ENCODE measurements around the gene DLG1.

The DLG1 gene

DNA sequence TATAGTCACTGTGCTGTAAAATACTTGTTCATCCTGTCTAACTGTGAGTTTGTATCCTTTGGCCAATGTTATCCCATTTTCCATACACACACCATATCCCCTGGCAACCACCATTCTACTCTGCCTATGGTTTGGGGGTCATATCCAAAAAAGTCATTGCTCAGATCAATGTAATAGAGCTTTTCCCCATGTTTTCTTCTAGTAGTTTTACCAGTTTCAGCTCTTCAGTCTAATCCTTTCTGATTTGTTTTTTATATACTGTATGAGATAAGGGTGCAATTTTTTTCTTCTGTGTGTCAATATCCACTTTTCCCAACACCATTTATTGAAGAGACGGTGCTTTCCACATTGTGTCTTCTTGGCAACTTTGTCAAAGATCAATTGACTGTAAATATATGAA lies 14.0 kb upstream of the DLG1 start:
- no peak for DNase-seq

DNA sequence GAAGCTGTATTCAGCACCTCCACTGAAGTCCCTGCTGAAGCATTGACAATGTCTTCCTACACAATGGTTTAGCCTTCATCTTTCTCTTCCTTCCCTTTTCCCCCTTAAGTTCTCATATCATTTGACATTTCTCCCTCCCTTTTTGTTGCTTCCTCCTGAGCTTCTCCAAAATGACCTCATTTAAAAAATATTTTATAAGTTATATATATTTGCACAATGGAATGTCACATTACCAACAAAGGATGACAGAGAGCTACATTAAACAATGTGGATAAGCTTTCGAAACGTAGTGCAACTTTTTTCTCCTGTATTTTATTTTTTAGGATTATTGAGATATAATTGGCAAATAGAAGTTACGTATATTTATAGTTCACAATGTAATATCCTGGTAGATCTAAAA lies 13.2 kb upstream of the DLG1 start:
- no peak for DNase-seq

DNA sequence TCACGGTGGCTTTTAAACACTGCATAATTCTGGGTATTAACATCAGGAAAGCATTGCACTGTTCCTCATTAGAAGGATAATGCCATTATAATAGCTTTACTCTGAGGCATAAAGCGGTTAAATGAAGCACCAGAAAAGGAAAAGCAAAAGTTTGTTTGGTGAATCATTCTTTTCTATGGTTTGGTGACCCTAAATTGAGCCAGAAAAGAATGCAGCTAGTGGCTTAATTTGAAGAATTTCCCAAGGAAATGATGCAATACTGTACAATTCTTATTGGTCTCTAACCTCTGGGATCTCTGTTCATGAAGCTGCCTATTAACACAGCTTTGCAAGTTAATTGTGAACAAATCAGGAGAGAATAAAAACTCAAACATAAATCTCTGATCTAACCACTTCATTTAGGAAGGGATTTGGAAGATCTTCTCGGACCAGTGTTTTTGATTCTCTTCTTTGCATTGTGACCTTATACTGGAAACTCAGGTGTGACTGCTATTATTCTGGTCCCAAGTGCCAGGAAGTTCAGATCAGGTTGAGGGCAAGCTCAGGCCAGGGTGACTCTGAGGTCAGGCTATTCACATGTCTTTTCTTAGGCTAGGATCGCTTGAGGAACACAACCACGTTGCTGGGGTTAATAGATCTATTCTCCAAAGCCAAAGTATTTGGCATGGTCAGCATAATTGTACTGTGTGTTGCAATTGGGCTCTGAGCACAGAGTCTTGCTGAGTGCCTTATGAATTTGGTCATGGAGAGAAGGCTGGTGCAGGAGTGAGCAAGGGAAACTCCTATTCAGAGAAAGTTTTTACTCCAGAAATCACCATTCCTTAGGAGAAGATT lies 11.3 kb upstream of the DLG1 start:
- DNase-seq = no peak

DNA sequence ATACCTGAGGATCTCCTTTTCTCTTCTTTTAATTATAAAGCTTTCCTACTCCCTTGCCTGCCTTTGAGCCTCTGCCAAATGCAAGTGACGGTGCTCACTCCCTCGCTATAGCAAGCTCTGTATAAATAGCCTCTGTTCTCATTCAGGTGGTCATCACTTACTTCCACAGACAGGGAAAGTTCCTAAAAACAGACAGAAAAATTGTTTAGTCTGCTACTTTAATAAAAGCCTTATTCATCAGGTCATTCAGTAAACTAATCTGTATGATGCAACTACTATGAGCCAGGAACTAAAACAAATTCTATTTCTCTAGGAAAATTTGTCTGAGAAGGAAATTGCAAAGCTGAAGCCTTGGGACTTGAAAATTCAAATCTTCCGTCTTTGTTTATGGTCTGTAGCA lies 10.2 kb upstream of the DLG1 start:
- DNase-seq = no peak

DNA sequence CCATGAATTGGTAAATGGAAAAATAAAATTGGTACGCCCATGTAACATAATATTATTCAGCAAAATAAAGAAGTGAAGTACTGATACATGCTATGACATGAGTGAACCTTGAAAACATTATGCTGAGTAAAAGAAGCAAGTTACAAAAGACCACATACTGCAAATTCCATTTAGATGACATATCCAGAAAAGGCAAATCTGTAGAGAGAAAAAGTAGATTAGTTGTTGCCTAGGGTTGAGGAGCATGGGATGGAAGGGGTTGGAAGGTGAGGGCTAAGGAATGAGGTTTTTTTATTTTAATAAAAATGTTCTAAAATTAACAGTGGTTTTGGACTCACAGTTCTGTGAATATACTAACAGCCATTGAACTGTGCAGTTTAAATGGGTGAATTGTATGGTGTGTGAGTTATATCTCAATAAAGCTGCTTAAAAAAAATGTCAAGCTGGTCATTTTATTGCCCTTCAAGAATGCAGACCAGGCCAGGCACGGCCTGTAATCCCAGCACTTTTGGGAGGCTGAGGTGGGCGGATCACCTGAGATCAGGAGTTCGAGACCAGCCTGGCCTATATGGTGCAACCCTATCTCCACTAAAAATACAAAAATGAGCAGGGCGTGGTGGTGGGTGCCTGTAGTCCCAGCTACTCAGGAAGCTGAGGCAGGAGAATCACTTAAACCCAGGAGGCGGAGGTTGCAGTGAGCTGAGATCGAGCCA lies 8.1 kb upstream of the DLG1 start:
- no peak for DNase-seq

DNA sequence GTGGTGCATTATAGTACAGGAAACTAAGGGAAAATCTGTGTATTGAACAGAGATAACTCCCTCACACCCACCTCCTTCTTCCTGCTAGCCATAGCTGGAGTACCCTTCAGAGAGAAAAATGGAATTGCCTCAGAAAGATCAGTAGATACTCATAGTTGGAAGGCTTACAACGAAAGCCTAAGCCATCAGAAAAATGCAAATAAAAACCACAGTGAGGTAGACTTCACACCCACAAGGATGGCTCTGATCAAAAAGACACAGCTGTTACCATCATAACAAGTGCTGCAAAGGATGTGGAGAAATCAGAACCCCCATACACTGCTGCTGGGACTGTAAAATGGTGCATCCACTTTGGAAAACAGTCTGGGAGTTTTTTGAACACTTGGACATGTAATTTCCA lies 7.4 kb upstream of the DLG1 start:
- no peak for DNase-seq

DNA sequence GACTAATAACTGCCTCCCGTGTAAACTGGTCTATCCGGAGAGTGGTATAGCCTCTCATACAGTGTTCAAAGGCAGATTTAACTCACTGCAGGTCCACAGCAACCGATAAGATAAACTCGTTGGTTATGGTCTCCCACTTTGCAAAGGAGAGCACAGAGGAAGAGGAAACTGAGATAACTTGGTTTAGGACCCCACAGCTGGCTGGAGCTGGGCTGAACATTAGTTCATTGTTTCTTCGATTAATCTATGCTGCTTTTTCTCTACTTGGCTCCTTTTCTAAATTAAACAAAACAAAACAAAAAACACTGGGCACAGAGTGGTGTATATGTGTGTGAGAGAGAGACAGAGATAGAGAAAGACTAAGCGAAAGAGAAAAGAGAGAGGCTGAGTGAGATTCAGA lies 5.0 kb upstream of the DLG1 start:
- DNase-seq = no peak

DNA sequence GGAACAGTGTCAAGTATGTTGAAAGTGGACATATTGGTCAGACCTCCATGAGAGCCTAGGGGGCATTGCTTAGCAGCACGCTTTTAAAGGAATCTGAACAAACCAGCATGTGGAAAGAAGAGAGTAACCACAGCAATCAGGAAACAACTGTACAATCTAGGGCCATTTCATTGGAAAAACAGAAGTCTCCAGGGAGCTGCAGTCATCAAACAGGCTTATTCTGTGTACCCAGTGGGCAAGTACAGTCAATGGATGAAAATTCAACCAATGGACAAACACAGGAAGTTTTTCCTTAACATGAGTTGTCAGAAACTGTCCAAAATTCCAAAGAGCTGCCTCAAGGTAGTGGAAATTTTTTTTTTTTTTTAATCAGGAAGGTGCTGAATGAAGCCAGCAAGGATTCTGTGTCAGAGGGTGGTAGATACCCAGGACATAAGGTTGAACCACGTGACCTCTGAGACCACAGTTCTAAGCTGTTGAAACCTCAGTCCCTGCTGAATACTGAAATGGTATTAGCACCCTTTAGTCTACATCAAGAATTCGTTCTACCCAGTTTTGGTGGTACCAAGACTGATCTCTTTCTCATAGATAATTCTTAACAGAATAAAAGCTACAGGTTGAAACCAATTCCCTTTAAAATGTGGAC lies 4.4 kb upstream of the DLG1 start:
- no peak for DNase-seq

DNA sequence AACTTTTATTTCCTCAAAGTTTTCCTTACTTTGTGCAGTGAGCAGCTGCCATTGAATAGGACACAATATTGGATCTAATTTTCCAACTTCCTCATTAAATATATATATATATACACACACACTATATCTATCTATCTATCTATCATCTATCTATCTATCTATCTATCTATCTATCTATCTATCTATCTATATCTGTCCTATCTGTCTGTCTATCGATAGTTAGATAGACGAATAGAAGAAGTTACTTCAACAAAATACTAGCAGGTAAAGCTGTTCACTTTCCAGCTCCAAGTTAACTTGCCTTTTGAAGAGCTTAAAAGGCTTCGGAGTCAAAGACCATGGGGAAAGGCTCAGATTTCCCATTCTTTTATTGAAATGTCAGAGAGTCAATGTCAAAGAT lies 3.6 kb upstream of the DLG1 start:
- DNase-seq = no peak

DNA sequence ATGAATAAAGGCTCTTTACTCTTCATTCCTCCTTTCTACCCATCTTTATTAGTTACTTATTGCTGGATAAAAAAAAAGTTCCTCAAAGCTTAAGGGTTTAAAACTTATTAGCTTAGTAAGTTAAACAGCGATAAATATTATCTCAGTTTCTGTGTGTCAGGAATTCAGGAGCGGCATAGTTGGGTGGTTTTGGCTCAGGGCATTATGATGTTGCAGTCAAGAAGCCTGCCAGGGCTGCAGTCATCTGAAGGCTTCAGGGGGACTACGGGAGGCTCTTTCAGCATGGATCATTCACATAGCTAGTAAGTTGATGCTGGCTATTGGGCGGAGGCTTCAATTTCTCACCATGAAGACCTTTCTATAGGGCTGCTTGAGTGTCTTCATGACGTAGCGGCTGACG lies 1.9 kb upstream of the DLG1 start:
- no peak for DNase-seq

DNA sequence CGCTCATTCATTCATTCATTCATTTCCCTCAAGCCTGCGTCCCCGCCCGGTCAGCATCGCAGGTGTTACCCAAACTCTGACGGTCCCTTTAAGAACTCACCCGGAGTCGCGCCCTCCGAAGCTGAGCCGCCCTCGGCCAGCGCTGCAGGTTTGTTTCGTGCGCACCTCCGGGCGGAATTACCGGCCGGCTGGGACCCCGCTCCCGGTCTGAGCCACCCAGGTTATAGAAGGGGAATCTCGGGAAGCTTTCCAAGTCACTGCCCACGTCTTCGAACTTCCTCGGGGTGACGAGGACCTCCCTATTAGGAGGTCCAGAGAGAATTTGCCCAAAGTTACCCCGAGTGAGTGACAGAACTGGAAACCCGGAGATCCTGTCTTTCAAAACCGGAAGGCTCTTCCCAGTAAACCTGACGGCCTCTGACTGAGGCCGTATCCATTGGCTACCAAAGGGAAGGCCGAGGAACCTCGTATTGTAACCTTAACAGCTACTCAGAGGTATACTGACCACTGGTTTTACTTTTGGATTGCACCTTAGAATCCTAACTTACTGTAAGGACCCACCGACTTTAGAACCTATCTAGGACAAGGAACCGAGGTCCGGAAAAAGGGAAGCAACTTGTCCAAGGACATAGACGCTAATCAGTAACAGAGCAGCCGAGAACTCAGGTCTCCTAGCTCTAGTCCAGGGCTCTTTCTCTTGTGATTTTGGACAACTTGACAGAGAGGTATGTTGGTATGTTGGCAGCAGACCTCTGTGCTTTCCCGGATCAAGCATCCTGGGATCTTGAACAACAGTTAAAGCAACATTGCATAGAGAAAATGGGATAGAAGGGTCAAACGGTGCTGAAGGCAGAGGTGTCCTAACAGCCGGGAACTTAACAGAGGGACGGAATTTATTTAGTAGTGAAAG lies 788 bp upstream of the DLG1 start:
- peak; percentile 4 for DNase-seq

DNA sequence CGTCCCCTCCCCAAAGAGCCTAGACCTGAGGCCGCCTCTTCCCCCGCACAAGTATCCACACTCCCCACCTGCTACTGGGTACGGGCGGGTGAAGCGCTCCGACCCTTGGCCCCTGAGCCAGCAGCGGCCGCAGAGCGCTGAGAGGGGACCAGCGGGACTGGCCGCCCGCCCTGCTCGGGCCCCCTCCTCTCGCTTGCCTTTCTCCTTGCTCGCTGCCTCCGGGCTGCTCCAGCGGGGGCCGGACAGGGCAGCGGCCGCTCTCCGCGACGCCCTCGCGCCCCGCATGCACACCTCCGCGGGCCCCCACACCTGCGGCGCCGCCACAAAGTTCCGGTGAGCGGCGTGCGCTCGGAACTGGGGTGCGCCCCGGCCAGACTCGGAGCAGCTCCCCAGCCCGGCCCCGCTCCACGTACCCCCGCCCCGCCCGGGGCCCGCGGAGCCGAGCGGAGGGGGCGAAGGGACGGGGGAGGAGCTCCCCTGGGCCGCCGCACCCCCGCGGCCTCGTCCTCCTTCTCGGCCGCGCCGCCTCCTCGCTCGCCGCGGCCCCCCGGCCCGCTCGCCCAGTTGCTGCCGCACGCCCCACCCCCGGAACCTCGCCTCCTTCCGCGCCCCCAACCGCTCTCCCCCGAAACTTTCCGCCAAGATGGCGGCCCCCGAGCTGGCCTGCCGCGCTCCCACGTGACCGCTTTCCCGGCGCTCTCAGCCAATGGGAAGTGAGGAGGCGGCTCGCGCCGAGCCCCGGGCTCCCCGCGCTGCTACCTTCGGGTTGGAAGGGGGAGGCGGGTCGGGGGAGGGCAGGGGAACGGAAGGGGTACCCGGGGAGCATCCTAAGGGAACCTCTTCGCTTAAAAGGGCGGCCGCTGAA lies 704 bp downstream of the DLG1 start:
- peak; percentile 86 for DNase-seq

DNA sequence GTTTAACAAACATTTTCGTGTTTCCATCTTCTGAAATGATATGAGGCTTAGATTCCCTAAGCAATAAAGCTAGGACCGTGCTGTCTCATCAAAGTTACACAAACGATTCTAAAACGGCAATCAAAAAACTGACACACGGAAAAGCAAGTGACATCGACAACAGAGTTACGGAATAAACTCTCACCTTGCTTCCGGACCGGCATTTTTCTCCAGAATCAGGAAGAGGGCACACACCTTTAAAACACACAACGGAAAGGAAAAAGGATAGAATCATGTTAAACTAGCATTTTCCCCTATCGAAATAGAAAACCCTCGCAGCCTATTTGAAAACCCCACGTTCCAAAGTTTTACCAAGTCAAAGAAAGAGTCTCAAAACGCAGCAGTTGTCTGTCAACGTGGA lies 1.4 kb downstream of the DLG1 start:
- DNase-seq = peak; percentile 8

DNA sequence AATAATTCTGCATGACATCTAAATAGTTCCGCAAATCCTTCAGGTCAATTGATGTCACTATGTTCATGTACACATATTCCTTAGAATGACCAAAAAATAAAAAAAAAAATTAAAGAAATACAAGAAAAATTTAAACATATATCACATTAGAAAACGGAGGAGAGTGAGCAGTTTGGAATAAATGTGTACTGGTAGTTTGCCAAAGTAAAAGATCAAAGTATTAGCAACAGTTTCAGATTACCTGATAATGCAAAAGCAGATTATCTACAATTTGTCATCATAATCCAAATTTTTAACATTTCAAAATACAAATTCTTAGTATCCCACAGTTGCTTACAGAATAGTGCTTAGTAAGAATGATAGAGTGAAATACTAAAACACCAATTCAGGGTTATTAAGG lies 1.9 kb downstream of the DLG1 start:
- no peak for DNase-seq

DNA sequence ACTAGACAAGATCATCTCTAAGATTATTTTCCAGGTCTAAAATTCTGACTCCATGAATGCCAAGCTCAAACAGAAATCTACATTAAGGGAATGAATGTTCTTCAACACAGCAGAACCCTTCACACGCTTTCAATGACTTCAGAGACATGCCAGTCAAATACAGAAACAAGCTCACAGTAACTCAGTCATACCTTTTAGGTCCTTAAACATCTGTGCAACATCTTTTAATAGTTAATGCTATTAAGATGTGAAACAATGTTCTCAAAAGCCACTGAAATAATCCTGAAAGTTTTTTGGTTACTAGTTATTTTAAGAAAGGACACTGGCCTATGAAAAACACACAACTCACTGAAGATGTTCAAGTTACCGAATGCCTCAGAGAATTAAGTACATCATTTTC lies 2.5 kb downstream of the DLG1 start:
- no peak for DNase-seq

DNA sequence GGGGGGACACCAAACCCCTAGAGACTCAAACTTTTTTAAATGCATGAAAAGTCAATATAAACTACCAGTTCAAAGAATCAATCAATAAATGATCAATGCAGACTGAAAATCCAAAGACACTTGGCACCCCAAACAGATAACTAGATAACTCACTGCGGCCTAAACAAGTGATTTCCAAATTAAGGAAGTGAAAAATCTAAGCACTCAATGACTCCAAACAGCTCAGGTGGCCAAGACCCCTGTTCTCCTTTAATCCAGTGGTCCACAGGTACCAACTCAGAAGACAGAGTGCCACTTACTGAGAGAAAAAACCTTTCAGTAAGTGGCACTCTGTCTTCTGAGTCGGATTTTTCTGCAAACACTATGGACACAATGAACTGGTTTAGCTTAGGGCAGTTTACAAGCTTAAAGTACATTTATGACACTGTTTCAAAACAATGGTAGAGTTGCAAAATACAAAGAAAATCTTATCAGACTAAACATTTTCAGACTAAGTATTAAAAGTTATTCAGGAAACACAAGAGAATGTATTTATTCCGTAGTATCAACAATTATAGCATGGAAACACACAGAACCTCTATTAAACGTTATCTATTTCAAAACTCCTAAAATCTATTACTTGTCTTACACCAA lies 4.7 kb downstream of the DLG1 start:
- DNase-seq = no peak

DNA sequence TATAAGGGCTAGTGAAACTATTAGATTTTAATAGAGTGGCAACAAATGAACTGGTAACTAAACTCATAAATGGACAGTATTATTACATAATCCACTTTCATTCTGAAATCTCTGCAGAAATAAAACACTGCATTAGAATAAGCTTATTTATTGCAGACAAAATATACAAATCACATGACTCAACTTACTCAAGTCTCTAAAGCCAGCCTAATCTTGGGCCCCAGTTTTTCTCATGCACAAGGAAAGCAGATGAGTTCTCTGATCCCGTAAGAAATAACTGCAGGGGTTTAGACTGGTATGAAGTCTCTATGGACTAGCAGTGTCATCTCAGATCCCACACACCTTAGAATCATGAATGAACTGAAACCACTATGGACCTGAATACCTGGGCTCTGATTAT lies 5.8 kb downstream of the DLG1 start:
- no peak for DNase-seq

DNA sequence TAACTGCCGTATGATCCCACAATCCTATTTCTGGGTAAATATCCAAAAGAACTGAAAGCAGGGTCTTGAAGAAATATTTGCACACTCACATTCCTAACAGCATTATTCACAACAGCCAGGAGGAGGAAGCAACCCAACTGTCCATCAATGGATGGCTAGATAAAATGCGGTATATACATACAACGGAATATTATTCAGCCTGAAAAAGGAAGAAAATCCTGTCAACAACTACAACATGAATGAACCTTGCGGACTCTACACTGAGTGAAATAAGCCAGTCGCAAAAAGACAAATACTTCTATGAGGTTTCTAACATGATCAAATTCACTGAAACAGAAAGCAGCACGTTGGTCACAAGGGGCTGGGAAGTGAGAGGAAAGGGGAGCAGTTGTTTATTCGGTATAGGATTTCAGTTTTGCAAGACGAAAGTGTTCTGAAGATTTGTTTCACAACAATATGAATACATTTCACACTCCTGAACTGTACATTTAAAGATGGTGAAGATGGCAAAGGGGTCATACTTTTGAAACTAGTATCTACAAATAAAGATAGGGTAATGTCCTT lies 6.2 kb downstream of the DLG1 start:
- DNase-seq = no peak

DNA sequence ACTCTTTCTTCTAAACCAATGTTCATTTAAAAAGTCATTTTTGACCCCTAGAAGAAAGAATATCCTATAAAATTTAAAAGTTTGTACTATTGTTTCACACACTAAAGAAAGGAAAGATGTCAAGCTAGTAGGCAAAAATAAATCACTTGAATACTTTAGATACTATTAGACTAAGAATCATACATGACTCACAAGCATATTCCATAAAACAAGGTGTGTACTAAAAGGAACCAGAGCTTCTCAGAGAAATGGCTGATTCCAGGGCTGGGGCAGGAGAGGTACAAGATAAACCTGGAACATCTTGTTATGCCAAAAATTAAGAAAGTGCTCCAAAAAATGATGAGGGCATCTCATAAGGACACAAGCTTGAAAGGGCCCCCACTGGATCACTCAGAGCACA lies 8.7 kb downstream of the DLG1 start:
- DNase-seq = no peak

DNA sequence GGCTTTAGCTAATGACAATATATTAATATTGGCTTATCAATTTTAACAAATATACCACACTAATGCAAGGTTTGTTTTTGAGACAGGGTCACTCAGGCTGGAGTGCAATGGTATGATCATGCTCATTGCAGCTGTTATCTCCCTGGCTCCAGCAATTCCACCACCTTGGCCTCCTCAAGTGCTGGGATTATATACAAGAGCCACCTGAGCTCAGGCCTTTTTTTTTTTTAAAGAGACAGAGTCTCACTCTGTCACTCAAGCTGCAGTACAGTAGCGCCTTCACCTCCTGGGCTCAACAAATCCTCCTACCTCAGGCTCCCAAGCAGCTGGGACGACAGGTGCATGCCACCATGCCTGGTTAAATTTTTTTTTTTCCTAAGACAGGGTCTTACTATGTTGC lies 11.7 kb downstream of the DLG1 start:
- no peak for DNase-seq

DNA sequence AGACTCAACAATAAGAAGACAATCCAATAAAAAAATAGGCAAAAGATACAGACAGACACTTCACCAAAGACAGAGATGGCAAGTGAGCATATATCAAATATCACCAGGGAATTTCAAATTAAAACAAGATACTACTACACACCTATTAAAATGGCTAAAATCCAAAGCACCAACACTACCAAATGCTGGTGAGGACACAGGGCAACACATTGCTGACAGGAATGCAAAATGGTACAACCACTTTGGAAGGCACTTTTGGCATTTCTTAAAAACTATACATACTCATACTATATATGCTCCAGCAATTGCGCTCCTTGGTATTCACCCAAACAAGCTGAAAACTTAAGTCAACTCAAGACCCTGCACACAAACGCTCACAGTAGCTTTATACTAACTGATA lies 12.9 kb downstream of the DLG1 start:
- no peak for DNase-seq

All from activated CD4-positive, alpha-beta T cell treated with anti-CD3 and anti-CD28 coated beads, Interleukin-2, amount 50 U/mL, for 1 hour (primary cell).